Measurements from ENCODE around the gene FGF12. TPM values are rescaled to one million over a fixed set of nuclear protein-coding genes. Genes with fewer than 3 reads are reported as not detected.

The FGF12 gene
- total RNA-seq, 1 donor from 2014 or later = 6.1 TPM

GRCh38 chr3:192489579-192489978, 237.8 kb downstream of the FGF12 start:
- Mint-ChIP-seq H3K9me3 (ENCODE audit: low read depth) (no peaks in the 10 kb centered on the region), H3K27ac (no peak overlapping the region), H3K27me3 (peaks cover 3% of the 10 kb centered on the region), H3K4me1 (ENCODE audit: low read depth) (peaks cover 7% of the 10 kb centered on the region), H3K4me3 (ENCODE audit: low read depth) (no peak overlapping the region), H3K36me3 (ENCODE audit: insufficient read depth) (no peaks in the 10 kb centered on the region)
- TF ChIP-seq CTCF (IDR thresholded peaks at IDR 0.05; ENCODE audit: unreplicated experiment) = no peak
- no peak for DNase-seq (ENCODE audit: low spot score, unreplicated experiment)

DNA sequence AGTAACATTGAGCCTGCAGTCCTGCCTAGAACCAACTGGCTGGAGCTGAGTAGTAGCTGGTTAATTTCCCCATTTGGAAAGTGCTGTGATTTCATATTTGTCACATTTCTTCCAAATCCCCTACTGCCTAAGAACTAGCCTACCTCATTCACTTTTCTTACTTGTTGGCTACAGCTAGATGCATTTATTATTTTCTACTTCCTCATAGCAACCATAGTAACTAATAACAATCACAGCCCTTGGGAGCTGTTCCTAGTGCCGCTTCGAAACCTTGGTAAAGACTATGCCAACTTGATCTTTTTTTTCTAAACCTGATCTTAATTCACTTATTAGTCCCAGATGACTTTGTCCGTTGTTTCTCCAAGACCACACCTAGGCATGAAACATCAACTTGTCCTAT, 240.3 kb downstream of the FGF12 start:
- Mint-ChIP-seq H3K4me1 (ENCODE audit: low read depth) (peaks cover 6% of the 10 kb centered on the region), H3K9me3 (ENCODE audit: low read depth) (no peaks in the 10 kb centered on the region), H3K27me3 (peaks cover 3% of the 10 kb centered on the region), H3K27ac (no peak overlapping the region), H3K4me3 (ENCODE audit: low read depth) (no peak overlapping the region), H3K36me3 (ENCODE audit: insufficient read depth) (no peaks in the 10 kb centered on the region)
- no peak for TF ChIP-seq CTCF (IDR thresholded peaks at IDR 0.05; ENCODE audit: unreplicated experiment)
- DNase-seq (ENCODE audit: low spot score, unreplicated experiment) = no peak

DNA sequence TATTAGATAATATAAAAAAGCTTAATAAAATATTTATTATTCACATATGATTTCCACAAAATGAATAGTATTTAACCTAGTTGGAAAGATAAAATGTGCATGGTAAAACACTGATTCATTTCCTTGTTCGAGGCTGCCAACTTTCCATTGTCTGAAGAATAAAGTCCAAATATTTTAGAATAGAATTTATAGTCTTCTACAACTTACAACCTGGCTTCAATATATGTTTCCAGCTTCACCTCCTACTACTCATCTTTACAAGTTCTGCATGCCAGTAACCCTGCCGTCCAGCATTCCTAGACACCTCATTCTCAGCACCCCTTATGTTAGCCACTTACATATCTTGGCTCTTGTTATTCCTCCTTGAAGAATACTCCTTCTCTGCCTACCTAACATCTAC, 244.5 kb downstream of the FGF12 start:
- Mint-ChIP-seq H3K36me3 (ENCODE audit: insufficient read depth) (no peaks in the 10 kb centered on the region), H3K27me3 (peaks cover 12% of the 10 kb centered on the region), H3K4me3 (ENCODE audit: low read depth) (no peak overlapping the region), H3K4me1 (ENCODE audit: low read depth) (no peaks in the 10 kb centered on the region), H3K27ac (no peak overlapping the region), H3K9me3 (ENCODE audit: low read depth) (no peaks in the 10 kb centered on the region)
- no peak for DNase-seq (ENCODE audit: low spot score, unreplicated experiment)
- TF ChIP-seq CTCF (IDR thresholded peaks at IDR 0.05; ENCODE audit: unreplicated experiment) = no peak

DNA sequence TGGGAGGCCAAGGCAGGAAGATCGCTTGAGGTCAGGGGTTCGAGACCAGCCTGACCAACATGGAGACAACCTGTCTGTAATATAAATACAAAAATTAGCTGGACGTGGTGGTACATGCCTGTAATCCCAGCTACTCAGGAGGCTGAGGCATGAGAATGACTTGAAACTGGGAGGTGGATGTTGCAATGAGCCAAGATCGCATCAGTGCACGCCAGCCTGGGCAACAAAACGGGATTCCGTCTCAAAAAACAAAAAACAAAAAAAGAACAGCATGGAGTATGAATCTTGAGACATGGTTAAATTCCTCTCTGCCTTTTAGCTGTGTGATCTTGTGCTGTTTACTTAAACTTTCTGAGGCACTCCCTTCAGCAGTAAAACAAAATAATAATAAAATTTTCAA, 244.9 kb downstream of the FGF12 start:
- TF ChIP-seq CTCF (IDR thresholded peaks at IDR 0.05; ENCODE audit: unreplicated experiment) = no peak
- H3K9me3 Mint-ChIP-seq (ENCODE audit: low read depth) = no peaks in the 10 kb centered on the region
- H3K4me3 Mint-ChIP-seq (ENCODE audit: low read depth) = no peak overlapping the region
- no peaks in the 10 kb centered on the region for H3K36me3 Mint-ChIP-seq (ENCODE audit: insufficient read depth)
- no peak for DNase-seq (ENCODE audit: low spot score, unreplicated experiment)
- H3K4me1 Mint-ChIP-seq (ENCODE audit: low read depth) = no peaks in the 10 kb centered on the region
- peaks cover 12% of the 10 kb centered on the region for H3K27me3 Mint-ChIP-seq
- no peak overlapping the region for H3K27ac Mint-ChIP-seq

DNA sequence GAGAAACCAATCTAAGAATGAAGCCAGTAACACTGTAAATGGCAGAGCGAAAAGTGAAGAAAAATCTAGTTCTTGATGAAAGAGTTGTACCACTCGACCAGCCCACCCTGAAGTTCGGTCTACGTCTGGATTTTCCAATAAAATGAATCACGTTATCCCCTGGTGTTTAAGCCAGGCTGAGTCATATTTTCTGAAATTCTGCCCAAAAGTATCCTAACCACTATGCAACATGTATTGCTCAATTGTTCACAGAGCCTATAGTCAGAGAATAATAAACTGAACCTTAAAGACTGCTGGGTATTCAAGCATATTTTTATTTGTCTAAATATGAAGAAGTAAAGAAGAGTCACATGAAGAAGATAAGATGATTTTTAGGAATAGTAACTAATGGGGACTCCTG, 245.7 kb downstream of the FGF12 start:
- no peak for DNase-seq (ENCODE audit: low spot score, unreplicated experiment)
- TF ChIP-seq CTCF (IDR thresholded peaks at IDR 0.05; ENCODE audit: unreplicated experiment) = no peak
- Mint-ChIP-seq H3K36me3 (ENCODE audit: insufficient read depth) (no peaks in the 10 kb centered on the region), H3K4me3 (ENCODE audit: low read depth) (no peak overlapping the region), H3K27me3 (peaks cover 12% of the 10 kb centered on the region), H3K4me1 (ENCODE audit: low read depth) (no peaks in the 10 kb centered on the region), H3K27ac (no peak overlapping the region), H3K9me3 (ENCODE audit: low read depth) (no peaks in the 10 kb centered on the region)

Measured in progenitor cell of endocrine pancreas (in vitro differentiated cells).